K562 (cell line): ENCODE results near the gene SLC45A3.

ENCODE experiments used
- ESRRA ChIP-seq: fragments of 450-650 bp; IDR thresholded peaks from 2 replicates; pipeline ENCODE4 v1.6.1; 2014; ENCODE audit warnings: low read depth, mild to moderate bottlenecking, moderate library complexity, borderline replicate concordance
- RFX5 ChIP-seq: IDR thresholded peaks from 2 replicates; pipeline ENCODE4 v1.6.1; 2011; ENCODE audit warnings: low read depth, mild to moderate bottlenecking, improper control_type of control experiment, low read length
- ZNF407 ChIP-seq: fragments of 450-650 bp; IDR thresholded peaks from 2 replicates; pipeline ENCODE4 v1.6.1; 2016; ENCODE audit warnings: low read depth
- TF ChIP-seq, protein P1 (sequence below), 3 experiments: IDR thresholded peaks in 2 of 3; conservative IDR thresholded peaks in 1 of 3; 2 replicates each; pipeline ENCODE4 v1.5.1; 2011 to 2012; ENCODE audit warnings: low read length in 3 of 3, mild to moderate bottlenecking in 3 of 3, control low read depth in 2 of 3, improper control_type of control experiment in 1 of 3, inconsistent platforms in 1 of 3, low read depth in 1 of 3, mixed read lengths in 1 of 3, moderate library complexity in 1 of 3; ENCODE audit not compliant: insufficient read depth in 2 of 3

DNA sequence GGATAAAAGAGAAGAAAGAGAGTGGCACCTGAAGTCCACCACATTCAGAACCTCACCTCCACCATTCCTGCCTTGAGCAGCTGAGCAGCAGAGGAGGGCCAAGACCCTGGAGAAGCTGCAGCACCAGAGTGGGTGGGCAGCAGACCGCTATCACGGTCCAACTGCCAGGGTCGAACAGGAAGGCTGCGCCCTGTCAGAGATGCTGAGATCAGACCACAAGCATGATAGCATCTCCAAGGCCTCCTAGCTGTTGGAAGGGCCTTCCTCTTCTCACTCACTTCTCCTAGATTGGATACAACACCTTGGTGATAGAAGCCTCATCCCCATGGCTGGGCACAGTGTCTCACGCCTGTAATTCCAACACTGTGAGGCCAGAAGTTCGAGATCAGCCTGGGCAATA is 12.1 kb upstream of the SLC45A3 start:
- TF ChIP-seq RFX5, result no peak
- no peak for TF ChIP-seq ESRRA
- TF ChIP-seq, protein P1, sequence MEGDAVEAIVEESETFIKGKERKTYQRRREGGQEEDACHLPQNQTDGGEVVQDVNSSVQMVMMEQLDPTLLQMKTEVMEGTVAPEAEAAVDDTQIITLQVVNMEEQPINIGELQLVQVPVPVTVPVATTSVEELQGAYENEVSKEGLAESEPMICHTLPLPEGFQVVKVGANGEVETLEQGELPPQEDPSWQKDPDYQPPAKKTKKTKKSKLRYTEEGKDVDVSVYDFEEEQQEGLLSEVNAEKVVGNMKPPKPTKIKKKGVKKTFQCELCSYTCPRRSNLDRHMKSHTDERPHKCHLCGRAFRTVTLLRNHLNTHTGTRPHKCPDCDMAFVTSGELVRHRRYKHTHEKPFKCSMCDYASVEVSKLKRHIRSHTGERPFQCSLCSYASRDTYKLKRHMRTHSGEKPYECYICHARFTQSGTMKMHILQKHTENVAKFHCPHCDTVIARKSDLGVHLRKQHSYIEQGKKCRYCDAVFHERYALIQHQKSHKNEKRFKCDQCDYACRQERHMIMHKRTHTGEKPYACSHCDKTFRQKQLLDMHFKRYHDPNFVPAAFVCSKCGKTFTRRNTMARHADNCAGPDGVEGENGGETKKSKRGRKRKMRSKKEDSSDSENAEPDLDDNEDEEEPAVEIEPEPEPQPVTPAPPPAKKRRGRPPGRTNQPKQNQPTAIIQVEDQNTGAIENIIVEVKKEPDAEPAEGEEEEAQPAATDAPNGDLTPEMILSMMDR (IDR thresholded peaks at IDR 0.05 in 2 of 3, conservative IDR thresholded peaks at IDR 0.05 in 1 of 3; ENCODE audit: insufficient read depth in 2 of 3, low read depth in 1 of 3, low read length in 3 of 3), result no peak
- TF ChIP-seq ZNF407, result no peak
